Spinal cord (tissue), 10 donors: Measurements from ENCODE around the gene PDYN. TPM values are rescaled to one million over a fixed set of nuclear protein-coding genes. Genes with fewer than 3 reads are reported as not detected.

Experiments
- DNase-seq, 6 donors: peaks; one replicate each; pipeline versions ENCODE4 v3.0.0 to v3.0.0-alpha.2; 2013 to 2015; ENCODE audit warnings: low spot score in 6 of 6, low read depth in 4 of 6
- H3K27ac ChIP-seq: one replicate; pipeline ENCODE4 v1.5.1; 2013; ENCODE audit warnings: low read depth, low read length, control low read depth
- H3K27me3 ChIP-seq: one replicate; pipeline ENCODE4 v1.6.1; 2013; ENCODE audit warnings: low read length; ENCODE audit not compliant: control insufficient read depth, insufficient read depth
- H3K36me3 ChIP-seq: one replicate; pipeline ENCODE4 v1.6.1; 2013; ENCODE audit warnings: low read length; ENCODE audit not compliant: control insufficient read depth, insufficient read depth
- H3K4me1 ChIP-seq: one replicate; pipeline ENCODE4 v1.6.1; 2013; ENCODE audit warnings: low read length; ENCODE audit not compliant: control insufficient read depth, insufficient read depth
- H3K4me3 ChIP-seq: one replicate; pipeline ENCODE4 v1.5.1; 2013; ENCODE audit warnings: low read depth, low read length, control low read depth
- H3K9me3 ChIP-seq: one replicate; pipeline ENCODE4 v1.6.1; 2013; ENCODE audit warnings: low read length; ENCODE audit not compliant: control insufficient read depth, insufficient read depth
- WGBS: methylation state at CpG from one replicate; pipeline ENCODE4 v1.1.5; 2013; ENCODE audit warnings: missing lambda C conversion rate; ENCODE audit not compliant: insufficient coverage; 5-methylcytosine and 5-hydroxymethylcytosine counted together
- polyA plus RNA-seq, 2 donors: library from polyadenylated mRNA; unstranded; fragments of 120-200 nt; gene quantifications; one replicate each; pipeline ENCODE4 v1.2.1, GENCODE V29; 2013; ENCODE audit not compliant: insufficient read length in 2 of 2
- total RNA-seq, 2 donors: library from RNA; depleted of rRNA in 1 of 2; stranded (reverse); fragments of 120-200 nt in 1 of 2; fragments of >200 nt in 1 of 2; gene quantifications; one replicate each; pipeline versions ENCODE4 v1.2.3 to v1.2.4, GENCODE V29; 2013 to 2014
- donor health status: healthy.

The PDYN gene
- total and polyA plus RNA-seq, 4 donors, result 1.2 to 11.0 (median 7.7) TPM

DNA sequence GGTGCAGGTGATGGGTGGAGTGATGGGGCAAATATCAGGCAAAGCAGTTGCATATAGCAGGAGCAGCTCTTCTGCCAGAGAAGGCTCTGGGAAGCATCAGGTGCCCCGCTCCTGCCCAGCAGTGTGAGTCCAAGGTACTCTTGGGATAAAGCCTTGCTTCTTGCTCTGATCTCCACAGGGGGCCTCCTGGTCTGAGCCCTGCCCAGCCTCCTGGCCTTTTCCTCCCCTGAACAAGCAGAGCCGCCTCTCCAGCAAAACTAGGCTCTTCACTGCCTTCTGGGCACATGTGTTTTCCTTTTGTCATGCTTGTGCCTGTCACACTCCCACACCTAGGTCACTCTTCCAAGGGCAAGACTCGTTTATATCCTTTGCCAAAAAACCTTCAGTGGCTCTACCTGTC lies 64.4 kb downstream of the PDYN start:
- Histone ChIP-seq H3K4me3 (no peak overlapping the region), H3K27ac (no peak overlapping the region), H3K27me3 (no peaks in the 10 kb centered on the region), H3K4me1 (peaks cover 9% of the 10 kb centered on the region), H3K9me3 (no peaks in the 10 kb centered on the region), H3K36me3 (peaks cover 14% of the 10 kb centered on the region)
- no peak for DNase-seq
- 80% methylated on average over 3 of the region's 3 CpGs for WGBS

DNA sequence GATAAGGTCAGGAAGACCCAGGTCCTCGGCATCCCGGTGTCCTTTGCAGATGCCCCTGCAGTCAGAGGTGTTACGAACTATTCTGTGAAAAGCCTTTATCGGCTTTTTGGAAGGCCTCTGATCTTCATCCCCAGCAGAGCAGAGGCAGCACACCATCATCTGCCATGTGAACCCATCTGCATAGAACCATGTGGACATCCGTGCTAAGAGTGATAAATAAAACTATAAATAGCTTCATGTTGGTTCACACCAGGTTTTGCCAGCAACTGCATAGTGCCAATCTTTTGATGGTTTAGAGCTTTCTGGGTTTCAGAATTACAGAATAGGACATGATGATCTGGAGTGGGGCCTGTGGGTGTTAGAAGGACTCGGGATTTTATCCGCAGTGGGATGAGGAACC lies 65.1 kb downstream of the PDYN start:
- Histone ChIP-seq H3K27me3 (no peaks in the 10 kb centered on the region), H3K4me3 (no peak overlapping the region), H3K27ac (no peak overlapping the region), H3K36me3 (peaks cover 19% of the 10 kb centered on the region), H3K4me1 (peaks cover 9% of the 10 kb centered on the region), H3K9me3 (no peaks in the 10 kb centered on the region)
- WGBS, result 91% methylated on average over 7 of the region's 7 CpGs
- no peak for DNase-seq

Other genes with a start within 250 kb of the PDYN start
- gene SIRPA, start 98.7 kb downstream of the PDYN start, total RNA-seq, result 10 to 100 TPM; 22.1 to 34.3 TPM
- 10 to 100 TPM; 45.2 to 49.7 TPM for gene SIRPA, start 98.7 kb downstream of the PDYN start, polyA plus RNA-seq
- 10 to 100 TPM in 1 of 2 donors, 1 to 10 TPM in 1; 9.4 to 11.1 TPM for gene STK35, start 107.8 kb upstream of the PDYN start, total RNA-seq
- gene STK35, start 107.8 kb upstream of the PDYN start, polyA plus RNA-seq, result 10 to 100 TPM; 13.2 to 13.4 TPM